H9 (cell line): ENCODE measurements around the gene PTPA. TPM values are rescaled to one million over a fixed set of nuclear protein-coding genes. Genes with fewer than 3 reads are reported as not detected.

ENCODE experiments used
- DNase-seq: peaks from one replicate; pipeline ENCODE4 v3.0.0-alpha.2; 2017
- H2AFZ ChIP-seq: one replicate; pipeline ENCODE4 v1.6.1; 2013; ENCODE audit warnings: mild to moderate bottlenecking, low read length, control low read depth, moderate library complexity
- H2AK5ac ChIP-seq: 2 replicates; pipeline ENCODE4 v1.6.1; 2013; ENCODE audit warnings: low read length, control low read depth, mixed read lengths; ENCODE audit not compliant: insufficient read length
- H2BK120ac ChIP-seq: one replicate; pipeline ENCODE4 v1.6.1; 2013; ENCODE audit warnings: low read depth, mild to moderate bottlenecking, low read length, control low read depth, inconsistent platforms; ENCODE audit not compliant: poor library complexity, severe bottlenecking
- H2BK12ac ChIP-seq: 2 replicates; pipeline ENCODE4 v1.6.1; 2013; ENCODE audit warnings: low read length, control low read depth, mixed read lengths, low read depth; ENCODE audit not compliant: insufficient read length
- H2BK15ac ChIP-seq: 2 replicates; pipeline ENCODE4 v1.6.1; 2013; ENCODE audit warnings: low read depth, low read length, control low read depth
- H2BK20ac ChIP-seq: one replicate; pipeline ENCODE4 v1.6.1; 2013; ENCODE audit warnings: low read depth, mild to moderate bottlenecking, low read length, control low read depth, inconsistent platforms; ENCODE audit not compliant: poor library complexity, severe bottlenecking
- H2BK5ac ChIP-seq: 2 replicates; pipeline ENCODE4 v1.6.1; 2013; ENCODE audit warnings: low read length, control low read depth, mixed read lengths; ENCODE audit not compliant: insufficient read length
- H3K14ac ChIP-seq: 2 replicates; pipeline ENCODE4 v1.6.1; 2013; ENCODE audit warnings: low read length, control low read depth; ENCODE audit not compliant: insufficient read depth
- H3K18ac ChIP-seq: 2 replicates; pipeline ENCODE4 v1.6.1; 2013; ENCODE audit warnings: low read depth, mild to moderate bottlenecking, mixed read lengths, low read length, control low read depth; ENCODE audit not compliant: insufficient read length
- H3K23ac ChIP-seq: 2 replicates; pipeline ENCODE4 v1.6.1; 2013; ENCODE audit warnings: low read length, control low read depth, mixed read lengths, low read depth; ENCODE audit not compliant: insufficient read length
- H3K23me2 ChIP-seq: 2 replicates; pipeline ENCODE4 v1.6.1; 2013; ENCODE audit warnings: low read depth, mild to moderate bottlenecking, mixed read lengths, low read length, control low read depth; ENCODE audit not compliant: insufficient read length, poor library complexity, severe bottlenecking
- H3K27ac ChIP-seq: 2 replicates; pipeline ENCODE4 v1.5.1; 2013; ENCODE audit warnings: low read length, control low read depth, mixed read lengths, low read depth; ENCODE audit not compliant: insufficient read length
- H3K27me3 ChIP-seq: 2 replicates; pipeline ENCODE4 v1.6.1; 2013; ENCODE audit warnings: low read length, control low read depth, inconsistent platforms; ENCODE audit not compliant: insufficient read depth
- H3K4ac ChIP-seq: 2 replicates; pipeline ENCODE4 v1.6.1; 2013; ENCODE audit warnings: low read depth, mild to moderate bottlenecking, control low read depth, inconsistent platforms, low read length, moderate library complexity
- H3K4me1 ChIP-seq: 2 replicates; pipeline ENCODE4 v1.6.1; 2013; ENCODE audit warnings: low read length, control low read depth, inconsistent platforms; ENCODE audit not compliant: insufficient read depth
- H3K4me2 ChIP-seq: 2 replicates; pipeline ENCODE4 v1.6.1; 2013; ENCODE audit warnings: low read length, control low read depth, mixed read lengths; ENCODE audit not compliant: insufficient read length, insufficient read depth
- H3K56ac ChIP-seq: 2 replicates; pipeline ENCODE4 v1.6.1; 2013; ENCODE audit warnings: low read depth, mild to moderate bottlenecking, mixed read lengths, low read length, control low read depth; ENCODE audit not compliant: insufficient read length
- H3K79me1 ChIP-seq: 2 replicates; pipeline ENCODE4 v1.6.1; 2013; ENCODE audit warnings: low read depth, mild to moderate bottlenecking, moderate library complexity, low read length, control low read depth, inconsistent platforms; ENCODE audit not compliant: insufficient read depth, poor library complexity, severe bottlenecking
- H3K79me2 ChIP-seq: 2 replicates; pipeline ENCODE4 v1.6.1; 2013; ENCODE audit warnings: low read length, control low read depth, inconsistent platforms; ENCODE audit not compliant: insufficient read depth
- H3K9ac ChIP-seq: 2 replicates; pipeline ENCODE4 v1.6.1; 2013; ENCODE audit warnings: low read length, control low read depth, mixed read lengths; ENCODE audit not compliant: insufficient read length; ENCODE audit errors: extremely low read depth
- H3K9me3 ChIP-seq: one replicate; pipeline ENCODE4 v1.6.1; 2013; ENCODE audit warnings: low read depth, low read length, inconsistent platforms; ENCODE audit not compliant: control insufficient read depth
- H3T11ph ChIP-seq: one replicate; pipeline ENCODE4 v1.6.1; 2013; ENCODE audit warnings: mild to moderate bottlenecking, low read length, control low read depth, inconsistent platforms
- H4K20me1 ChIP-seq: one replicate; pipeline ENCODE4 v1.6.1; 2013; ENCODE audit not compliant: control insufficient read depth, insufficient read length, insufficient read depth
- H4K5ac ChIP-seq: 2 replicates; pipeline ENCODE4 v1.6.1; 2013; ENCODE audit warnings: low read depth, mild to moderate bottlenecking, mixed read lengths, low read length, control low read depth; ENCODE audit not compliant: insufficient read length
- H4K8ac ChIP-seq: replicated peaks from 2 replicates; pipeline ENCODE4 v1.6.1; 2013; ENCODE audit warnings: low read length, control low read depth, mixed read lengths, low read depth; ENCODE audit not compliant: insufficient read length
- H4K91ac ChIP-seq: 2 replicates; pipeline ENCODE4 v1.6.1; 2013; ENCODE audit warnings: low read depth, mild to moderate bottlenecking, moderate library complexity, mixed read lengths, low read length, control low read depth; ENCODE audit not compliant: insufficient read length
- H3K27ac Mint-ChIP-seq, 3 experiments: 2 replicates in 2 of 3; 3 replicates in 1 of 3; pipeline ENCODE4 v1.8.0; 2020 to 2021; ENCODE audit warnings: mixed read lengths in 3 of 3, mild to moderate bottlenecking in 1 of 3, moderate library complexity in 1 of 3
- H3K27me3 Mint-ChIP-seq: 2 replicates; pipeline ENCODE4 v1.8.0; 2021; ENCODE audit warnings: low read depth, mild to moderate bottlenecking, moderate library complexity, mixed read lengths
- H3K36me3 Mint-ChIP-seq, 3 experiments: 2 replicates in 2 of 3; 3 replicates in 1 of 3; pipeline ENCODE4 v1.8.0; 2020 to 2021; ENCODE audit warnings: low read depth in 3 of 3, mixed read lengths in 3 of 3; ENCODE audit not compliant: insufficient read depth in 1 of 3
- H3K4me1 Mint-ChIP-seq, 2 experiments: 2 replicates each; pipeline ENCODE4 v1.8.0; 2020; ENCODE audit warnings: mixed read lengths in 2 of 2
- H3K4me3 Mint-ChIP-seq, 2 experiments: 2 replicates in 1 of 2; 3 replicates in 1 of 2; pipeline ENCODE4 v1.8.0; 2020 to 2021; ENCODE audit warnings: mild to moderate bottlenecking in 2 of 2, mixed read lengths in 2 of 2, moderate library complexity in 1 of 2
- H3K9me3 Mint-ChIP-seq, 2 experiments: 2 replicates in 1 of 2; 3 replicates in 1 of 2; pipeline ENCODE4 v1.8.0; 2020; ENCODE audit warnings: mild to moderate bottlenecking in 2 of 2, mixed read lengths in 2 of 2, moderate library complexity in 1 of 2
- WGBS: extraction: QIAGEN DNeasy Blood & Tissue Kit; methylation state at CpG from one replicate; pipeline ENCODE4 v1.1.7; 2013; ENCODE audit warnings: missing lambda C conversion rate, low lambda C conversion rate, mixed read lengths; ENCODE audit not compliant: insufficient read length; ENCODE audit errors: extremely low coverage; 5-methylcytosine and 5-hydroxymethylcytosine counted together
- total RNA-seq: library from RNA; stranded (reverse); gene quantifications from 2 replicates; pipeline ENCODE4 v1.2.1, GENCODE V29; 2021
- TF ChIP-seq, protein P1 (sequence below): fragments of 200-600 bp; sonication (generic); conservative IDR thresholded peaks from 3 replicates; pipeline ENCODE4 v1.8.0; 2021; ENCODE audit warnings: antibody characterized with exemption, mild to moderate bottlenecking

The PTPA gene
- total RNA-seq, 1 experiment from 2014 or later, result 145 TPM

DNA sequence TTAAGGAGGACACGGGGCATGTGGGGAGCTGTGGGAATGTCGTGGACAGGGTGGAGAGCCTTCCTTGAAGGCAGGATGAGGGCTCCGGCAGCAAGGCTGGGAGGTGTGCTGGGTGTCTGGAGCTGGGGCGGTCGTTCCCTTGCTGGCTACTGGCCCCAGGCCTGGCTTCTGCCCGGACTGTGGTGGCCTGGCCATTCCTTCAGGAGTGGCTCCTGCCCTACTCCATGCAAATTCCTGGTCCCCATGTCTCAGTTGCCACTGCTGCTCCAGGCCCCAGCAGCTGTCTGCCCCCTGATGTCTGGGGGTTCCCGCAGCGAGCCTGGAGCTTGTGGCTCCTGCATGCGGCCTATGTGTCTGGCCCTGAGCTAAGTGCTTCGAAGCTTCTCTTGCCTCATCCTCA, 44.9 kb downstream of the PTPA start:
- no peaks in the 10 kb centered on the region for H4K20me1 ChIP-seq
- no peaks in the 10 kb centered on the region for H3K79me1 ChIP-seq
- H2BK120ac ChIP-seq, result no peak overlapping the region
- H2BK15ac ChIP-seq, result no peak overlapping the region
- no peak overlapping the region for H3K9ac ChIP-seq
- Mint-ChIP-seq H3K36me3 (peaks cover 5 to 10% (median 9%) of the 10 kb centered on the region in 3 experiments; a peak in 4 of 7 replicates), H3K4me1 (no peaks in the 10 kb centered on the region; a peak in 1 of 4 replicates), H3K27me3 (no peaks in the 10 kb centered on the region; the same call in 1 of the 2 replicates), H3K4me3 (no peak overlapping the region), H3K27ac (no peak overlapping the region; a peak in 3 of 7 replicates), H3K9me3 (no peaks in the 10 kb centered on the region)
- no peaks in the 10 kb centered on the region for H3K27me3 ChIP-seq
- no peaks in the 10 kb centered on the region for H3K23me2 ChIP-seq
- H3K27ac ChIP-seq, result no peak overlapping the region
- H3K18ac ChIP-seq, result no peak overlapping the region
- no peak overlapping the region for H4K91ac ChIP-seq
- H4K5ac ChIP-seq, result no peak overlapping the region
- H3K9me3 ChIP-seq, result no peaks in the 10 kb centered on the region
- no peak overlapping the region for H4K8ac ChIP-seq
- H3K14ac ChIP-seq, result no peak overlapping the region; the same call in 1 of the 2 replicates
- H2BK20ac ChIP-seq, result no peak overlapping the region
- H3K4me1 ChIP-seq, result no peaks in the 10 kb centered on the region
- no peak for DNase-seq
- WGBS, result no CpG with 5 or more reads among the region's 10 CpGs
- no peak overlapping the region for H3K4ac ChIP-seq
- TF ChIP-seq, protein P1, sequence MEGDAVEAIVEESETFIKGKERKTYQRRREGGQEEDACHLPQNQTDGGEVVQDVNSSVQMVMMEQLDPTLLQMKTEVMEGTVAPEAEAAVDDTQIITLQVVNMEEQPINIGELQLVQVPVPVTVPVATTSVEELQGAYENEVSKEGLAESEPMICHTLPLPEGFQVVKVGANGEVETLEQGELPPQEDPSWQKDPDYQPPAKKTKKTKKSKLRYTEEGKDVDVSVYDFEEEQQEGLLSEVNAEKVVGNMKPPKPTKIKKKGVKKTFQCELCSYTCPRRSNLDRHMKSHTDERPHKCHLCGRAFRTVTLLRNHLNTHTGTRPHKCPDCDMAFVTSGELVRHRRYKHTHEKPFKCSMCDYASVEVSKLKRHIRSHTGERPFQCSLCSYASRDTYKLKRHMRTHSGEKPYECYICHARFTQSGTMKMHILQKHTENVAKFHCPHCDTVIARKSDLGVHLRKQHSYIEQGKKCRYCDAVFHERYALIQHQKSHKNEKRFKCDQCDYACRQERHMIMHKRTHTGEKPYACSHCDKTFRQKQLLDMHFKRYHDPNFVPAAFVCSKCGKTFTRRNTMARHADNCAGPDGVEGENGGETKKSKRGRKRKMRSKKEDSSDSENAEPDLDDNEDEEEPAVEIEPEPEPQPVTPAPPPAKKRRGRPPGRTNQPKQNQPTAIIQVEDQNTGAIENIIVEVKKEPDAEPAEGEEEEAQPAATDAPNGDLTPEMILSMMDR, result no peak
- no peak overlapping the region for H3K23ac ChIP-seq
- H2AFZ ChIP-seq, result no peak overlapping the region
- no peak overlapping the region for H3K56ac ChIP-seq
- H3T11ph ChIP-seq, result no peak overlapping the region
- no peak overlapping the region for H2BK12ac ChIP-seq
- no peak overlapping the region for H3K4me2 ChIP-seq
- H3K79me2 ChIP-seq, result no peaks in the 10 kb centered on the region
- no peak overlapping the region for H2BK5ac ChIP-seq
- H2AK5ac ChIP-seq, result no peak overlapping the region
